LHCN-M2 (cell line): ENCODE results near the gene AIMP1. TPM values are rescaled to one million over a fixed set of nuclear protein-coding genes. Genes with fewer than 3 reads are reported as not detected.
A peak's percentile ranks its signal among the peaks of the same experiment; 100 is the strongest.

Experiments used
- DNase-seq: peaks from one replicate; pipeline ENCODE4 v3.0.0-alpha.2; 2012; ENCODE audit warnings: low read depth
- polyA plus RNA-seq: library from polyadenylated mRNA; unstranded; fragments of >200 nt; gene quantifications from one replicate; pipeline ENCODE4 v1.2.1, GENCODE V29; 2012; ENCODE audit warnings: missing spikeins
- total RNA-seq: library from RNA; depleted of rRNA; stranded (reverse); fragments of >200 nt; gene quantifications from 2 replicates; pipeline ENCODE4 v1.2.3, GENCODE V29; 2014; rRNA removed

The AIMP1 gene
- 31.0 and 32.0 TPM in 2 replicates for total RNA-seq
- polyA plus RNA-seq, result 33.3 TPM

DNA sequence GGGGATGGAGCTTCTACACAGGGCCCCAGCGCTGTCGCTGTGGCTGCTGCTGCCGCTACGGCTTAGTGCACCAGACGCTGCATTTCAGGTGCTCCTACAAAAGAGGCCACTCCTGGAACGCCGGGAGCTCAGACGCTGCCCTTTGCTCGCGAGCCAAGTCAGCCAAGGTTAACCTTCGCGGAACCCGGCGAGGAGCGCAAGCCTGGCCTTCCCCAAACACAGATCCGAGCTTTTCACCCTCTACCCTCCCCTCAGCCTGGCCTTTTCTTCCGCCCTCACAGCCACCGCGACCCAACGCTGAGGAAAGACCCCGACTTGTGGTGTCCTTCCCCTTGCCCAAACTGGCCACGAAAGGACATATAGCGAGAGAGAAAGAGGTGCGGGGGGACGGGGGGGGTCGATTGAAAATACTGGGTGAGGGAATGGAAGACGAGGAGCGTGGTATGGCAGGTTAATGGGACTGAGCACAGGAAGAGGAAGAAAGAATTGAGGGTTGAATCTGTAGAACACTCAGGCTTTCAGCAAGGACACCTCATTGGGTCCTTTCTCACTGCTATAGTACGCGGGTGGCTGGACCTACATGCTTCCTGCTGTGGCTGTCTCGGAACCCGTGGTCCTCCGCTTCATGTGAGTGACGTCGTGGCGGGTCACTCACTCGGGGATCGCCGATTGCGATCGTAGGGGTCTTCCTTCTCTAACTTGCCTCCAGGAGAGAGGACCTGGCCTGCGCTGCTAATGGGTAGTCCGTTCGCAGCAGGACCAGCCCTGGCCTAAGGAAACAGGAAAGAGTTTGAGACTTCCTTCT lies at the start of gene AIMP1, which contains the start of gene TBCK:
TSS of gene AIMP1 (plus strand) at position 583 of the 805 bp plus-strand sequence. CDS start 8,460 bp downstream, outside the sequence.
TSS of gene TBCK (minus strand) at position 242 of the 805 bp plus-strand sequence. CDS start 7,249 bp downstream, outside the sequence.
- DNase-seq, result peak; percentile 88

DNA sequence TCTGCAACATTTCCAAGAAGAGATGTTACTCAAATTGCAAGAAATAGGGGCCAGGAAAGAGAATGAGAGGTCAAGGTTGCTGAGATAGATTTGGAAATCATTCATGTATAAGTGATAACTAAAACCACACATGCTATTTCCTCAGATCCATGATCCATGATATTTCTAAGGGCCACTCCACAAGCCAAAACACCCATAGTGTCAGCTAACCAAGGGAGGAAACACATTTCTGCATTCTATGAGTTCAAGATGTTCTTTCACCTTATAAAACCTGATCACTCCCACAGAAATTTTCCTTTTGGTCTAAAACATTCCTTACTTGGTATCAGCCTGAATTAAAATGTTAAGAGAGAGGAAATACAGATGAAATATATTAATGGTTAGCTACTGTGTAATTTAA lies 47.6 kb upstream of the AIMP1 start:
- no peak for DNase-seq

DNA sequence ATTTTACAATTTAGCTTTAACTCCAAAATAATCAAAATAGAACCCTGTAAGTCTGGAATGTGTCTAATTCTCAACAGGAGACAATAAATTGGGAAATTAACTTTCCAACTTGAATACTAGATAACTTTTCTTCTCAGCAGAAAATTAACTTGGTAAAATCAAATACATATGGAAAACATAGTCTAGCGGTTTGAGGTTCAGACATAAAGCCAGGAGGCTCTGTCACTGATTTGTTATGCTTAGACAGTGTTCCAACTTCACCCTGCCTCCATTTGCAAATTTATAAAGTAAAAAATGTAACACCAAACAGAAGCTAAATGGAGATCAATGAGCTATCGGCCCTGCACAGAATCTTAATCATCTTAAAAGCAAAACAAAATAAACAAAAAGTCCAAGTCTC lies 46.6 kb upstream of the AIMP1 start:
- no peak for DNase-seq

DNA sequence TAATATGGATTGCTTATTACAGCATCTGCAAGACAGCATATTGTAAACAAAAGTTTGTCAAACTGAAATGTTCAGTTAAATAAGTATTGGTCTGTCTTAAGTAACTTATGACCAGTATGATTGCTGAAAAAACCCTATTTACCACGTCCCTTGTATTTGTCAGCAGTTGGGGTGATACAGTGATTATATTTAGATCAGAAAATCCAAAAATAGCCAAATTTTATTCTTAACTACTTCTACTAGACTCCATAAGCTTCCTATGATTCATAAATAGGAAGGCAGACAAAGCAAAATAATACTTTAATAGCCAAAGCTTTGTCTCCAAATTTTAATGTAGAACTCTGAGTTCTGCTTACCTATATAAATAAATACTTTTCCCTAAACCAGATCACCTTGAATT lies 45.6 kb upstream of the AIMP1 start:
- DNase-seq, result peak; percentile 7

DNA sequence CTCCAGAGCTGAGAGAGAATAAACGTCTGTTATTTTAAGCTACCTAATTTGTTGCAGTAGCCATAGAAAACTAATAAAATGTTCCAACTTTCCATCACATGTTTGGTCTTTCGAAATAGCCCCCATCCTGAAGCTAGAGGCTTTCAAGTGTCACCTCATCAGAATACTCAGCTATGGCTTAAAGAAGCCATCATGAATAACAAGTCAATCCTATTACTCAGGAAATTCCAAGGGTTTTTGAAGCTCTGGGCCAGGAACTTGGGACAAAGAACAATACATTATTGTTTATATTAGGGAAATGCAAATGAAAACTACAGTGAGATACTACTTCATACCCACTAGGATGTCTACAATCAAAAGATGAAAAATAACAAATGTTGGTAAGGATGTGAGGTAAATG lies 42.5 kb upstream of the AIMP1 start:
- peak; percentile 6 for DNase-seq

DNA sequence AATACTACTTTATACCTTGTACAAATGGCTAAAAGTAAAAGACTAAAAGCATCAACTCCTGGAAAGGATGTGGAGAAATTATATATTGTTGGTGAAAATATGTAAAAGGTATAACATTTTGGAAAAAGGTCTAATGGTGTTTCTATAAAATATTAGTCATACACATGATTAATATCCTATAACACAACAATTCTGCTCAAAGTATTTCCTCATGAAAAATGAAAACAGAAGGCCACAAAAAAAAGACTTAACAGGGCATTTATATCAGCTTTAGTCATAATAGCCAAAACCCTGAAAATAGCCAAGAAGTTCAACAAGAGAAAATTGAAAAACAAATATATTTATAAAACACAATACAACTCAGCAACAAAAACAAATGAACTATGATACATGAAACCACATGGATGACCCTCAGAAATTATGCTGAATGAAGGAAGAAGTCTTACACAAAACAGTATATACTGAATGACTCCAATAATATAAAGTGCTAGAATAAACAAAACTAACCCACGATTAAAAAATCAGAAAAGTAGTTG lies 39.1 kb upstream of the AIMP1 start:
- DNase-seq, result peak; percentile 37

DNA sequence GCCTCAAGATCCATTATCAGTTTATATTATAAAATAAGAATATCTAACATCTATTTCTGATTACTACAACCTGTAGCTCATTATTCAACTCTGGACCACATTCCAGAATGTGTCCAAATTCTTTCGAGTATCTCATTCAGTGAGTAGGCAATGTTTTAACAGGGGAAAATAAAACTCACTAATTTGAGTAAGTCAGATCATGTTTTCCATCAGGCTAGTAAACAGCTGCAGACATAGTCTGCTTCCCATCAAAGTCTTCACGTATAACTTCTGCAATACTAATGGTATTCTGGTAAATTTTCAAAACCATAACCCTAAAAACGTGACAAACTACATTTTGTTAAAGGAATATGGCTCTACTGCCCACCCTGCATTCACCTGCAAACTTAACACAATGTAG lies 32.1 kb upstream of the AIMP1 start:
- DNase-seq, result no peak

DNA sequence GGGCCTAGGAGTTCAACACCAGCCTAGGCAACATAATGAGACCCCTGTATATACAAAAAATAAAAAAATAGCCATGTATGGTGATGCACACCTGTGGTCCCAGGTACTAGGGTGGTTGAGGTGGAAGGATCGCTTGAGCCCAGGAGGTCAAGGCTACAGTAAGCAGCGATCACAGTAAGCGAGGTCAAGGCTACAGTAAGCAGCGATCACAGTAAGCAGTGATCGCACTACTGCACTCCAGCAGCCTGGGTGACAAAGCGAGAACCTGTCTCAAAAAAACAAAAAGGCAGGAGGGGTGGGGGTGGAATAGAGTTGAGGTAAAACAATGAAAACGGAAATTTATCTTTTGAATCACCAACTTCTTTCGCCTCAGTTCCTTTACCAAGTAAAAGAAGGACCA lies 29.7 kb upstream of the AIMP1 start:
- DNase-seq, result no peak

DNA sequence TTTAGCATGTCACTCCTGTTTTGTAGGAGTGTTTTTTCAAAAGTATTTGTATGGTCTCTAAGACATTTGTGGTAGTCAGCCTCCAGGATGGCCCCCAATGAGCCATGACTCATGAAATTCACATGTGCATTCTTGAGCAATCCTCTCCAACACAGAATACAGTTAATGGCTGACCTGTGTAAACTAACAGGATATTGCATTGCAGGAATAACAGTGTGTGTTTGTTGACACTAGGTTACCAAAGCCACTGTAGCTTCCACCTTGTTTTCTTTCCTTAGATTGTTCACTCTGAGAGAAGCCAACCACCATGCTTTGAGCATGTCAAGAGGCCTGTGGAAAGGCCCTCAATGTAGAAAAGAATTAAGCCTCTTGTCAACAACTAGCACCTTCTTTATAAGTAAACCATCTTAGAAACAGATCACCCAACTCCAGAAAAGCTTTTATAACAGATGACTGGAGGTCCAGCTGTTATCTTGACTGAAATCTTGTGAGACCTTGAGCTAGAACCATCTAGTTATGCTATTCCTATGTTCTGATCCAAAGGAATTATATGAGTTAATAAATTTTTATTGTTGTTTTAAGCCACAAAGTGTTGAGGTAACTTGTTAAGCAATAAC lies 28.9 kb upstream of the AIMP1 start:
- peak; percentile 92 for DNase-seq

DNA sequence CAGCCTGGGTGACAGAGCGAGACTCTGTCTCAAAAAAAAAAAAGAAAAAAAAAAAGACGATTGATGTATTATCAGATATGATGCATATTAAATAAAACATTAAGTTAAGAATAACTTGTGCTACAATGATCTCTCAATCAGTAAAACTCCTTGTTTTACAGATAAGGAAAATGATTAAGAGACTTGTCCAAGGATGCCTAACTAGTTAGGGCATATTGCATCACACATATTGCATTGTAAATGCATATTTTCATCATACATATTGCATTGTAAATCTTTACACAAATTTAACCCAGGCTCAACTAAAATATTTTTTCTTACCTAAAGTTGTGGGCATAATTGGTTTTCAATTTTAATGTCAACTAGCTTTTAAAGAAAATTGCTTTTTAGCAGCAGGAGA lies 26.6 kb upstream of the AIMP1 start:
- DNase-seq, result no peak

DNA sequence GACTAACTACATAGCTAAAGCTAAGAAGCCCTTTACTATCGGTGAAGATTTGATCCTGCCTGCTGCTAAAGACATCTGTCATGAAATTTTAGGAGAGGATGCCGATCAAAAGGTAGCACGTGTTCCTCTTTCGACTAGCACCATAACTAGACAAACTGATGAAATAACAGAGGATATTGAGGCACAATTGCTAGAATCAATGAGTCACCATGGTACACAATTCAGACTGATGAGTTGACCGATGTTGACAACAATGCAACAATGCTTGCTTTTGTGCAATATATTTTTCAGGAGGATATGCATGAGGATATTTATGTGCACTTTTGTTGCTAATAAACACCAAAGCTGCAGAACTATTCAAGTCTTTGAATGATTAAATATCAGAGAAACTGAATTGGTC lies 24.7 kb upstream of the AIMP1 start:
- no peak for DNase-seq

DNA sequence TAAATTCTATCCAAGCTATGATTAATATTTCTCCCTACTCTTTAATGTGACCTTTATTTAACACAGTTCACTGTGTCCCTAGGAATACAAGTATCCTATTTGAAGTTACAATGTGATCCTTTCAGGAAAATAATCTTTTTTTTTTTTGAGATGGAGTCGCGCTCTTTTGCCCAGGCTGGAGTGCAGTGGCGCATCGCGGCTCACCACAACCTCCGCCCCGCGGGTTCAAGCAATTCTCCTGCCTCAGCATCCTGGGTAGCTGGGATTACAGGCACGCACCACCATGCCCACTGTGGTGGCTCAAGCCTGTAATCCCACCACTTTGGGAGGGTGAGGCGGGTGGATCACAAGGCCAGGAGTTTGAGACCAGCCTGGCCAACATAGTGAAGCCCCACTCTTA lies 22.3 kb upstream of the AIMP1 start:
- DNase-seq, result no peak

DNA sequence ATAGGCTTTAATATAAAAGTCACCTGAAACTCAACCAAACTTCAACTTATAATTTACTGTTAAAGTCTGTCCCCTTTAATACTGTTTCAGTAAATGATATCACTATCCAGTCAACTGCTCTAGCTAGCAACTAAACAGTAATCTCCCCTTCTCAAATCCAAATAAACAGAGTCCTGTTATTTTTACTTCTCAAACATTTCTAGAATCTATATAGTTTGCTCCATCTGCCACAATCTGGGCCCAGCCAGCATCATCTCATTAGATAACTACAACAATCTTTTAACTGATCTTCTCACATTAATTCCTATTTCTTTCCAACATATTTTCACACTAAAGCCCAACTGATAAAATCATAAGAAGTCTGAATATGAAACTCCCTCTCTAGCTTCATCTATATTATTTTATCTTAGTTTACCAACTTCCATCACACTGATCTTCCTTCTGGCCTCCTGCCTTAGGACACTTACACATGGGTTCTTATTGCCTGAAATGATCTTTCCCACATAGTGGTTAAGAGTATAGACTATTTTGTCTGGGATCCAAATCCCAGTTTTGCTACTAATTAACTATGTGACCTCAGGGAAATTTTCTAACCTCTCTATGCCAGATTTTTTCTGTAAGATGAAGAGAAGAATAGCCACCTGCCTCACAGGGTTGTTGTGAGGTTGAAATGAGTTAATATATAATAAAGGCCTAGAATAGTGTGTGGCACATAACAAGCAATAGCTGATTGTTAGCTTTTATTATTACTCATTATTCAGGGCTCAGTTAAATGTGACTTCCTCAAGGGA lies 18.9 kb upstream of the AIMP1 start:
- DNase-seq, result no peak

DNA sequence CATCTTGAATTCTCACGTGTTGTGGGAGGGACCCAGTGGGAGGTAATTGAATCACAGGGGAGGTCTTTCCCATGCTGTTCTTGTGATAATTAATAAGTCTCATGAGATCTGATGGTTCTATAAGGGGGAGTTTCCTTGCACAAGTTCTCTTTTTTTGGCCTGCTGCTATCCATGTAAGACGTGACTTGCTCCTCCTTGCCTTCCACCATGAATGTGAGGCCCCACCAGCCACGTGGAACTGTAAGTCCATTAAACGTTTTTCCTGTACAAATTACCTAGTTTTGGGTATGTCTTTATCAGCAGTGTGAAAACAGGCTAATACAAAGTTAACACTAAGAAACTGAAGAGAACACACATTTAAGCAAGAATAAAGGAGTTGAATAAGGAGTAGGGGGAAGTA lies 16.4 kb upstream of the AIMP1 start:
- no peak for DNase-seq

DNA sequence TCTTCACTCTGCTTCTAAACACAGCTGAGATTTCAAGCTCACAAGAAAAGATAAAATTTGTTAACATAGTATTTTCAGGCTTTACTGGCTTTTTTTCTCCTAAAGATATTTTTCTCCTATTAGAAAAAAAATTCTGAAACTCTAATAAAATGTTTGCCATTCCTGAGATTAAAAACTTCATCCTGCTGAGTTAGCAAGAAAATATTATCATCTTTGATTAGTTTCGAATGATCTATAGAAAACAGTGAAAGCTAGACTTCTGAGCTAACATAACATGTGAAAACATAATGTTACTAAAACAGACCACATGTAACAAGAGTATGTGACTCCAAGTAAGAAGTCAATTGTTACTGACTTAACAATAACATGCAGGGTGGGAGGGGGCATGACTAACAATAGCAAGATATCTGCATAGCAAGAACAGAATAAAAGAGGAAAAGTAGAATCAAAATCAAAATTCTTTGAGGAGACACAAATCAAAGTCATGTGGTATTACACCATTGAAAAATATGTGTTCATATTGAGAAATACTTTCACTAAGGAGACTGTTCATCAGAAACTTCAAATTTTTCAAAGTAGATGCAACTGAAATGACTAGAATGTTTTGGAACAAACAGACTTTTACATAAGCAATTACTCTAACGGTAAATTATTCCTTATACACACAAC lies 14.8 kb upstream of the AIMP1 start:
- DNase-seq, result peak; percentile 5

DNA sequence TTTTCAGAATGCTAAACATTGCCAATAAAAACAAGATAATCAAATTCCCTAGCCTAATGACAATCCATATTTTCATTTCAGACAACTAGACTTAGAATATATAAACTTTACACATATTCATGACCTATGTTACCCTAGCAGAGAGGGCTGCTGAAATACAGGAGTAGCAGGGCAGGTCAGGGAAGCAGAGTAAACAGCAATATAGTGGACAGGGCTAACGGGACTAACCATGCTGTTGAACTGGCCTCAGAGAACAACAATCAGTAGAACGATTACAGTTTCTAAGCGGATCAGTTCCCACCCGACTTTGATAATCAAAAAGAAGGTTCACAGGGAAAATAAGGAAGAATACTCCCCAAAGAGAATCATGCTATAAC lies 14.3 kb upstream of the AIMP1 start:
- no peak for DNase-seq

DNA sequence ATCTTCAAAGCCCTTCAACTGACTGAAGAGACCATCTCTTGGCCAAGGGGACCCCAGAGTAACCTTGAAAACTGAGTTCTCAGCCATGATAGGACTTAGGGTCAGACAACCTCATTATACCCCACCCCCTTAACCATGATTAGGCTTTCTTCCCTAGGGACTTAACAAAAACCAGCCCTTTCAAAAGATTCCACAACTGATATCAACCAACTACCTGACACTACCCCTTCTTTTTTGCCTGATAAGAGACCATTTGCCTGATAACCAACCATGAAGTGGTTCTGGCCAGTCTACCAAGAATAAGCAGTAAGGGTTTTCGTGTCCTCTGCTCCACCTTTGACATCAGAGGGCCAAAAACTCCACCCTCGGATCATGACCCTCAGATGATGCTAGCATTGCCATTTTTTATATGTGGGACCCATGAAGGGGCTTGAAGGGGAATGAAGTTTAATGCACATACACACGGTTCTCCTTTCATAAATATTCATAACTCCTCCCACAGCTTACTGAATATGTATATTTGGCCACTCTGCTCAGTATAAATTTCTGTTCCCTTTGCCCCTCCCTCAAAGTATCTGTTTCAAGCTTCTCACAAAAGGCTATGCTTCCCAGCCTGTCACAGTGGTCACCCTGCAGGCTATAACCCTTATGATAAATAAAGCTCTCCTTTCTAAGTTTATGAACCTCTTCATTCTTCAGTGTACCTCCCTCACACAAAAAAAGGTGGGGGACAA lies 12.6 kb upstream of the AIMP1 start:
- no peak for DNase-seq

DNA sequence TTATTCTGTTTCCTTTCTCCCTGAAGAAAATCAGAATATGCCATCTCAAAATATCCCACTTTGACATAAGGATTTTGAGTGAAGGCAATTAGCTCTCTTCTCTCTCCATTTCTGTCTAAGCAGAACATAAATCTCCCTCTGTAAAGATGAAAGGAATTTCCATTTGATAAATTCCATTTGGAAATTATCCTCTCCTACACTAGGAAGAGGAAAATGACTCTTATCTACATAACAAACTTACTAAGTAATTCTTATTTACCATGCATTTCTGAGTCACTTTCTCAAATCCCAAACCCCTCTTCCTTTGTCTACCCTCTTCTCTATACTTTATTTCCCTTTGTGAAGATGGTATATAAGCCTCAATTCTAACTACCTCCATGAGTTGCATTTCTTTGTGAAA lies 11.7 kb upstream of the AIMP1 start:
- no peak for DNase-seq

DNA sequence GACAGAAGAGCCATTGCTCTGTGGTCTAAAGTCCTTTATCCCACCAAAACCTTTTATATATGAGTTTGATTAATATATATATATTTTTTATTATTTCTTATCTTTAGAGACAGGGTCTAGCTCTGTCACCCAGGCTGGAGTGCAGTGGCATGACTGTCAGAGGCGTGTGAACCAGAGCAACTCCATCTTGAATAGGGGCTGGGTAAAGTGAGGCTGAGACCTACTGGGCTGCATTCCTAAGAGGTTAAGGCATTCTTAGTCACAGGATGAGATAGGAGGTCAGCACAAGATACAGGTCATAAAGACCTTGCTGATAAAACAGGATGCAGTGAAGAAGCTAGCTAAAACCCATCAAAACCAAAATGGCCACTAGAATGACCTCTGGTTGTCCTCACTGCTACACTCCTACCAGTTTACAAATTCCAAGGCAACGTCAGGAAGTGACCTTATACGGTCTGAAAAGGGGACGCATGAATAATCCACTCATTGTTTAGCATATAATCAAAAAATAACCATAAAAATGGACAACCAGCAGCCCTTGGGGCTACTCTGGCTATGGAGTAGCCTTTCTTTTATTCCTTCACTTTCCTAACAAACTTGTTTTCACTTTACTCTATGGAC lies 10.8 kb upstream of the AIMP1 start:
- DNase-seq, result no peak

DNA sequence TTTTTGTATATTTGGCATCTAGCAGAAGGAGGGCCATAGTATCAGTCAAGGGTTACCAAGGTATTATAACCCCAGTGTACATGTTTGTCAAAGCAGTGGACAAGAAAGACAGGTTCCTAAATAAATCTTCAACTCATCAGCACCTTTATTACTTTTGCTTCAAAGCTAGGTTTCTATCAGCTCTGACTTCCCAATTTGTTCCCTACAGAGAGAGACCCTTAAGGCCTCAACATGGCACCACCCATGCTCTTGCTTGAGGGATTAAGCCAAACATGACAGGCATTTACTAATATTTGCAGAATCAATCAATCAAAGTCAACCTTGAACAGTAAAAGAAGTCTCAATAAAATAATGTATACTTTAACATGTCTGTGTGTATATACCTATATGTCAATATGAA lies 9.8 kb upstream of the AIMP1 start:
- DNase-seq, result no peak
